Mucosa of descending colon (tissue), 3 donors: ENCODE results near the gene TMTC2. TPM values are rescaled to one million over a fixed set of nuclear protein-coding genes. Genes with fewer than 3 reads are reported as not detected.

Source experiments
- ATAC-seq: fragments of 200-7000 bp; cut with Tn5 transposase; one replicate; pipeline ENCODE4 v1.9.1; 2020; ENCODE audit warnings: mild to moderate bottlenecking, moderate library complexity
- DNase-seq, 3 donors: peaks; one replicate each; pipeline ENCODE4 v3.0.0-alpha.2; 2020
- H3K36me3 ChIP-seq: fragments of 200-600 bp; one replicate; pipeline ENCODE4 v1.8.0; 2021; ENCODE audit warnings: low read depth, mild to moderate bottlenecking
- H3K4me1 ChIP-seq: fragments of 200-600 bp; one replicate; pipeline ENCODE4 v1.8.0; 2021; ENCODE audit warnings: low read depth, mild to moderate bottlenecking
- H3K4me3 ChIP-seq: fragments of 200-600 bp; one replicate; pipeline ENCODE4 v1.8.0; 2021; ENCODE audit warnings: mild to moderate bottlenecking
- H3K9me3 ChIP-seq: fragments of 200-600 bp; one replicate; pipeline ENCODE4 v1.8.0; 2021; ENCODE audit warnings: mild to moderate bottlenecking
- CTCF ChIP-seq: fragments of 200-600 bp; IDR thresholded peaks from one replicate; pipeline ENCODE4 v1.8.0; 2022; ENCODE audit warnings: antibody characterized with exemption, mild to moderate bottlenecking
- intact Hi-C, 2 donors: fragments of 100-400 bp; cut with DNase I in 1 of 2; cut with micrococcal nuclease in 1 of 2; formaldehyde crosslinking; loops; one replicate each; pipeline versions ENCODE4 v1.11.0 to v1.11.1; 2022; cut with DNase I, micrococcal nuclease
- total RNA-seq, 3 donors: library from RNA; stranded (reverse); fragmentation: NEBNext Ultra II Directional in 2 of 3; extraction: Animal tissue kit (Norgen Biotek cat#: 25700) in 2 of 3; gene quantifications; one replicate each; pipeline versions ENCODE4 v1.2.1 to v1.2.4, GENCODE V29; 2021 to 2023
- donor health status: DM: no; HTN: no; CAD: no; lungs with moderate emphysema.
- donor health status: DM: no; HTN: no; CAD: no.
- donor health status: DM: no; HTN: yes; CAD: no.

TMTC2 gene
- total RNA-seq, 3 donors from 2014 or later: 13.3 to 40.4 (median 14.6) TPM

- Histone ChIP-seq H3K9me3 (no peaks in the 10 kb centered on the region), H3K4me1 (no peaks in the 10 kb centered on the region), H3K36me3 (no peaks in the 10 kb centered on the region), H3K4me3 (no peak overlapping the region)
- no peak for DNase-seq
- ATAC-seq: no peak
- no peak for TF ChIP-seq CTCF
- intact Hi-C loops: no loop called here
Observed at GRCh38 chr12:82877963-82878362, 191.3 kb downstream of the TMTC2 start.

- no peak for TF ChIP-seq CTCF
- no peak overlapping the region for H3K4me3 ChIP-seq
- intact Hi-C loops: no loop called here
- no peaks in the 10 kb centered on the region for H3K4me1 ChIP-seq
- H3K9me3 ChIP-seq: no peaks in the 10 kb centered on the region
- DNase-seq (no peak), ATAC-seq (no peak)
- H3K36me3 ChIP-seq: no peaks in the 10 kb centered on the region
Observed at GRCh38 chr12:82880442-82880901, 193.8 kb downstream of the TMTC2 start.

DNA sequence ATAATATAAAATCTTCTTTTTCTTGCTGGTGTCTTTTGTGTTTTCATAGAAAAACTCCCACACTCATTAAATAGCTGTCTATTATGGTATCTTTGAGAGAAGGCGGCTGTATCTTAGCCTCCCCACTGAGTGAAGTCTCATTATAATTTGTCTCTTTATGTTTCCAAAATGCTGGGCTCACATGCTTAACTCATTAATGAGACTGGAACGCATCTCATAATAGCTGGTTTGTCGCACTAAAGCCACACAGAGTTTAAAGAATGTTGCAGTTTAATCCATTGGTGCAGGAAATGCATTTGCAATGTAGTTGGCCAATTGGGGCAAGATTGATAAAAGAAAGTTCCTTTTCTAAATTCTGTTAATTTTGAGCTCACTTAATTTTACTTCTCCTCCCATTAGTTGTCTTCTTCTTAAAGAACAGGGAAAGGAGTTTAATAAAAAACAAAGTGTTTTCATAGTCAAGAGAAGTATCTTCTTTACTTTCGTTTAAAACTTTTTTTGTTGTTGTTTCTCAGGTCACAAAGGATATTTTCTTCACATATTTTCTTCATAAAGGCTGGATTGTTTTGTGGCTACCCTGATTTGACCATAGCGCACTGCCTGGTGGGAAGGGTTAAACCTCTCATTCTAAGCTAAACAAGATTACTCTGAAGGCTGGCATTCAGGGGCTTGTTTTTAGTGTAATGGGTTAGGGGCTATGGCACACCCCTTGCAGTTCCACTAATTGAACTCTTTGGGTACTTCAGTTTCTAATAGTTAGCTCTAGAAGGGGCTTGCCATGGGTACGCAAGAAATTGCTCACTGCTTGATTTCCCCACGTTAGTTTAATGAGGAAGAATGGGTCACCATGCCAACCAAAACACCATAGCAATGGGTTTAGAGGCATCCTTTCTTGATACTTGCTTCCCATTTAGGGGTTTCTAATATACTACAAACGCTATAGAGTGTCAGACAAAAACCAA lies 197.0 kb downstream of the TMTC2 start:
- intact Hi-C loops: no loop called here
- Histone ChIP-seq H3K4me1 (no peaks in the 10 kb centered on the region), H3K36me3 (no peaks in the 10 kb centered on the region), H3K4me3 (no peak overlapping the region), H3K9me3 (no peaks in the 10 kb centered on the region)
- DNase-seq (no peak), ATAC-seq (no peak)
- no peak for TF ChIP-seq CTCF

DNA sequence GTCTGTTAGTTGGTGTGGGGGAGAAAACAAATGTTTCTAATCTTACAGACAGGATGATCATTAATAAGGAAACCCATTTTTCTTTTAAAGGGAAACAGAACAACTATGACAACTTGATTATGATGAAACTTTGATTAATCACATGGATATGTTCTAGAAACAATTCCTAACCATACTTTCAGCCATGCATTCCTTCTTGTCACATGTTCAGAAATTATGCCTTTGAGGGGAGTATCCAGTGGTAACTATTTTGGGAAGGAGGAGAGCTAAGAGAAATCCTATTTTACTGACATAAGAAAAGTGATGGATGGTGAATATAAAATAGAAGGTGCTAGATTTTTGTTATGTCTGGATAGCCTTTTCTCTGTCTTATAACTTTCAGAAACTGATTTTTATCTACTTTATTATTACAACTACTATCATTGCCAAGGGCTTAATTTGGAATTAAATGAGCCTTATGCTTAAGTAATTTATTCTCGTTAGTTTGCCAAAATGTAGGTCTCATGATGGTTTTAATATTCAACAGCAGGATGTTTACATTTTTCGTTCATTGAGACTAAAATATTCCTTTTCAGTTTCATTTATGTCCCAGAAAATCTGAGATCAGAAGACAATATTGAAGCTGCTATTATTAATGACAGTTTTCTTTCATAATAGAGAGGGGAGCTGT lies 200.1 kb downstream of the TMTC2 start:
- no peaks in the 10 kb centered on the region for H3K4me1 ChIP-seq
- H3K9me3 ChIP-seq: no peaks in the 10 kb centered on the region
- no peak for TF ChIP-seq CTCF
- intact Hi-C loops: no loop called here
- DNase-seq: no peak
- ATAC-seq: no peak
- no peaks in the 10 kb centered on the region for H3K36me3 ChIP-seq
- H3K4me3 ChIP-seq: no peak overlapping the region

DNA sequence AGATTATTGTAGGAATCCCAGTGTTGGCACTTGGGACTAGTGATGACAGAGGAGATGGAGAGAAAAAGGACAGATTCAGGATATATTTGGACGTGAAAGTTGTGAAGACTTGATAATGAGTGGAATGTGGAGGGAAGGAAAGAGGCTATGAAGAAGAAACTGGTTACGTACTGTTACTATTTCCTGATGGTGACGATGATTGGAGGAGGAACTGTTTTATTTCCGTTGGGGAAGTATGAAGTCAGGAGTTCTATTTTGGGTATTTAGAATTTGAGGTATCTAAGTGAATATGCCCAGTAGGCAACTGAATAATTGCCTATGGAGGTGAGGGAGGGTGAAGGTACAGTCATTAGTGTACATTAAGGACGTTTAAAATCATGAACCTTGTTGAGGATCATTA lies 207.2 kb downstream of the TMTC2 start:
- no peak for ATAC-seq
- Histone ChIP-seq H3K36me3 (no peaks in the 10 kb centered on the region), H3K4me3 (no peak overlapping the region), H3K9me3 (no peaks in the 10 kb centered on the region), H3K4me1 (no peaks in the 10 kb centered on the region)
- DNase-seq: no peak
- intact Hi-C loops: loop anchor here in 1 of 2 donors (10.0 kb wide), 1 partner anchor 209 kb away; the partner anchor contains the start of gene TMTC2
- no peak for TF ChIP-seq CTCF
